Left ventricle myocardium inferior (tissue), 1 donor: Measurements from ENCODE around the gene SGSM1. TPM values are rescaled to one million over a fixed set of nuclear protein-coding genes. Genes with fewer than 3 reads are reported as not detected.

Source experiments
- DNase-seq: peaks from one replicate; pipeline ENCODE4 v3.0.0-alpha.2; 2020
- H3K27ac ChIP-seq: fragments of 200-600 bp; replicated peaks from 2 replicates; pipeline ENCODE4 v1.8.0; 2021
- H3K27me3 ChIP-seq: fragments of 200-600 bp; 2 replicates; pipeline ENCODE4 v1.8.0; 2021; ENCODE audit warnings: low read depth
- H3K36me3 ChIP-seq: fragments of 200-600 bp; 2 replicates; pipeline ENCODE4 v1.8.0; 2021
- H3K4me1 ChIP-seq: fragments of 200-600 bp; 2 replicates; pipeline ENCODE4 v1.8.0; 2021
- H3K4me3 ChIP-seq: fragments of 200-600 bp; 2 replicates; pipeline ENCODE4 v1.8.0; 2021; ENCODE audit warnings: mild to moderate bottlenecking, moderate library complexity
- H3K9me3 ChIP-seq: fragments of 200-600 bp; replicated peaks from 2 replicates; pipeline ENCODE4 v1.8.0; 2021
- intact Hi-C: fragments of 100-400 bp; cut with micrococcal nuclease; formaldehyde crosslinking; loops from one replicate; pipeline ENCODE4 v1.11.0; 2022
- total RNA-seq: library from RNA; stranded (reverse); fragmentation: NEBNext Ultra II Directional; extraction: Animal tissue kit (Norgen Biotek cat#: 25700); gene quantifications from one replicate; pipeline ENCODE4 v1.2.1, GENCODE V29; 2021
- TF ChIP-seq, protein P1 (sequence below): fragments of 200-600 bp; IDR thresholded peaks from 2 replicates; pipeline ENCODE4 v1.8.0; 2021; ENCODE audit warnings: antibody characterized with exemption, mild to moderate bottlenecking, borderline replicate concordance
- donor health status: DM: no; HTN: yes; CAD: no; lungs with severe emphysema.

Gene SGSM1
- total RNA-seq, 1 donor from 2014 or later = 8.8 TPM

DNA sequence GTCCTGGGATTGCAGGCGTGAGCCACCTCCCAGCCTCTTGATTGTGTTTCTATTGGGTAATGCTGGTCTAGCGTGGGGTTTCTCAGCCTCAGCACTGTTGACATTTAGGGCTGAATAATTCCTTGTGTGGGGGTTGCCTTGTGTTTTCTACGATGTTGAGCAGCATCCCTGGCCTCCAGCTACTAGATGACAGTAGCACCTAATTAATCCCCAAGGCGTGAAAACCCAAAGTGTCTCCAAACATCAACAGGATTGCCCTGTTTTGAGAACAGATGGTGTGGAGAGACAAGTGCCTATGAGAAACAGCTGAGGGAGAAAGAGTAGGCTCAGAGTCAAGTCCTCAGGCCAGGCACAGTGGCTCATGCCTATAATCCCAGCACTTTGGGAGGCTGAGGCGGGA, 67.2 kb downstream of the SGSM1 start:
- TF ChIP-seq, protein P1, sequence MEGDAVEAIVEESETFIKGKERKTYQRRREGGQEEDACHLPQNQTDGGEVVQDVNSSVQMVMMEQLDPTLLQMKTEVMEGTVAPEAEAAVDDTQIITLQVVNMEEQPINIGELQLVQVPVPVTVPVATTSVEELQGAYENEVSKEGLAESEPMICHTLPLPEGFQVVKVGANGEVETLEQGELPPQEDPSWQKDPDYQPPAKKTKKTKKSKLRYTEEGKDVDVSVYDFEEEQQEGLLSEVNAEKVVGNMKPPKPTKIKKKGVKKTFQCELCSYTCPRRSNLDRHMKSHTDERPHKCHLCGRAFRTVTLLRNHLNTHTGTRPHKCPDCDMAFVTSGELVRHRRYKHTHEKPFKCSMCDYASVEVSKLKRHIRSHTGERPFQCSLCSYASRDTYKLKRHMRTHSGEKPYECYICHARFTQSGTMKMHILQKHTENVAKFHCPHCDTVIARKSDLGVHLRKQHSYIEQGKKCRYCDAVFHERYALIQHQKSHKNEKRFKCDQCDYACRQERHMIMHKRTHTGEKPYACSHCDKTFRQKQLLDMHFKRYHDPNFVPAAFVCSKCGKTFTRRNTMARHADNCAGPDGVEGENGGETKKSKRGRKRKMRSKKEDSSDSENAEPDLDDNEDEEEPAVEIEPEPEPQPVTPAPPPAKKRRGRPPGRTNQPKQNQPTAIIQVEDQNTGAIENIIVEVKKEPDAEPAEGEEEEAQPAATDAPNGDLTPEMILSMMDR = no peak
- no peak overlapping the region for H3K4me3 ChIP-seq
- peaks cover 5% of the 10 kb centered on the region for H3K9me3 ChIP-seq
- H3K27me3 ChIP-seq = no peaks in the 10 kb centered on the region
- peaks cover 14% of the 10 kb centered on the region for H3K36me3 ChIP-seq
- no peaks in the 10 kb centered on the region for H3K4me1 ChIP-seq
- intact Hi-C loops = no loop called here
- H3K27ac ChIP-seq = no peak overlapping the region
- no peak for DNase-seq

DNA sequence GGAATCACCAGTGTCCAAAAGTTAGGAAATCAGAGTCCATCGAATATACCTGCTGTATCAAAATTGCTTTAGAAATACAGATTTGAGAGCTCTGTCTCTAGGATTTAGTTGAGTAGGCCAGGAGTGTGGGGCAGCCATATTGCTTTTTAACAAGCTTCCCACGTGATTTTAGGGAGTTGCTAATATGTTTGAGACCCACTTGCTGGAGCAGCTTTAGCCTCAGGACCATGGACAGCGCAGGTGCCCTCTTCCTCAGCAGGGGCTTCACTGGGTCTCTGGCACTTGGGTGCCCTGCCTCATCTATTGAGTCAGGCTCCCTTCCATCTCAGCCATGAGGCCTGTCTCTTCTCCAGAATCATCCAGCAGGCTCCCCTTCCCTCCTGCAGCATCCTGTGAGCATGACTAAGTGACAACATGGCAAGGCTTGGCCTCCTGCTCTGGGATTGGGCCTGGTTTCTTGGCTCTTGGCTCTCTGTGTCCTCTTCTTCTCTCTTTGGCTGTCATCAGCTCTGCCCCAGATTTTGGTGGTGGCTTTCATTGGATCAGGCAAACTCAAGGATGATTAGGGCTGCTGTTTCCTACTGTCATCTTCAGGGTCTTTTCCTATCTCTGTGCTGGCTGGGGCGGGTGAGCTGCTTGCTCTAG, 70.0 kb downstream of the SGSM1 start:
- no peak for DNase-seq
- Histone ChIP-seq H3K9me3 (peaks cover 5% of the 10 kb centered on the region), H3K36me3 (peaks cover 30% of the 10 kb centered on the region), H3K27ac (no peak overlapping the region), H3K27me3 (no peaks in the 10 kb centered on the region), H3K4me1 (no peaks in the 10 kb centered on the region), H3K4me3 (no peak overlapping the region)
- TF ChIP-seq, protein P1 = no peak
- intact Hi-C loops = no loop called here

DNA sequence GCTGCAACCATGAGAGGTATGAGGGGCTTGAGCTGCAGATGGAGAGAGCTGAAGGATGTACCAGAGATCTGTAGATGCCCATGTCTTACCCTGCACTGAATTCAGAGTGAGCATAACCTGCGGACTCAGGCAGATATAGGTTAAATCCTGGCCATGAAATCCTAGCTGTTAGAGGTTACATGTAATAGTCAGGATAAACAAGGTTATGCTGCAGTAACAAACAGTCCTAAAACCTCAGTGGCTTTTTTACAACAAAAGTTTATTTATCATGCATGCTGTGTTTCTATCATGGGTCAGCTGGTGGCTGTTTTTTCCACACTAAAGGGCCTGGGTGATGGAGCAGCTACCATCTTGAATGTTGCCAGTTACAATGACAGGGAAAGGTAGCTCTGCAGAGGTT, 70.7 kb downstream of the SGSM1 start:
- TF ChIP-seq, protein P1 = no peak
- Histone ChIP-seq H3K27ac (no peak overlapping the region), H3K36me3 (peaks cover 30% of the 10 kb centered on the region), H3K9me3 (peaks cover 5% of the 10 kb centered on the region), H3K27me3 (no peaks in the 10 kb centered on the region), H3K4me3 (no peak overlapping the region), H3K4me1 (no peaks in the 10 kb centered on the region)
- intact Hi-C loops = no loop called here
- DNase-seq = no peak

DNA sequence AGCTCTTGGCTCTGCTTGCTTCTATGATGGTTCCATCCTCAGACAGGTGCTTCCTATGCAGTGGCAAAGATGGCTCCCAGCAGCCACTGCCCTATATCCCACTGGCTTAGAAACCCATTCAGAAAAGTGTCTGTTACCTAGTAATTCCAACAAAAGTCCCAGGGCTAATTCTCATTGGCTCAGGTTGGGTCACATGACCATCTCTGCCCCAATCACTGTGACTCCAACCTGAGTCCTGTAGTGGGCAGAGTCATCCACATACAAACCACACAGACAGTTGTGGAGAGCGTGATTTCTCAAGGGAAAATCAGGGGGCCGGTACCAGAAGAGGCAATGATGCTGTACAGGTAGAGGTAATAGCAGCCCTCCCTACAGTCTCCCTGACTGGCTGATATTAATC, 73.0 kb downstream of the SGSM1 start:
- H3K27me3 ChIP-seq = no peaks in the 10 kb centered on the region
- H3K27ac ChIP-seq = no peak overlapping the region
- intact Hi-C loops = no loop called here
- no peak for DNase-seq
- TF ChIP-seq, protein P1 = no peak
- no peaks in the 10 kb centered on the region for H3K4me1 ChIP-seq
- no peak overlapping the region for H3K4me3 ChIP-seq
- peaks cover 30% of the 10 kb centered on the region for H3K36me3 ChIP-seq
- peaks cover 5% of the 10 kb centered on the region for H3K9me3 ChIP-seq

DNA sequence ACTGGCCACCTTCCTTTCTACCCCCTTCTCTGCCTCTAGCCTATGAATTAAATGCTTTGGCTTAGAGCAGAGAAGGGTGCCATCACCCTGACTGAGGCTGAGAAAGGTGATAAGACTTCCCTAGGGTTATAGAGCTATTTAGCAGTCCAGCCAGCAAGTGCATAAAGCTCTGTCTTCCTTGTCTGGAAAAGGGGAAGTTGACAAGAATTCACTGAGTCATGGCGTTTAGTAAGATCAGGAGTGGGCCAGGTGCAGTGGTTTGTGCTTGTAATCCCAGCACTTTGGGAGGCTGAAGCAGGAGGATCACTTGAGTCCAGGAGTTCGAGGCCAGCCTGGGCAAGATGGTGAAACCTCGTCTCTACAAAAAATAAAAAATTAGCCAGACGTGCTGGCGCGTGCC, 77.4 kb downstream of the SGSM1 start:
- no peak for DNase-seq
- Histone ChIP-seq H3K27me3 (no peaks in the 10 kb centered on the region), H3K27ac (no peak overlapping the region), H3K9me3 (no peaks in the 10 kb centered on the region), H3K4me1 (no peaks in the 10 kb centered on the region), H3K36me3 (peaks cover 22% of the 10 kb centered on the region), H3K4me3 (no peak overlapping the region)
- intact Hi-C loops = no loop called here
- TF ChIP-seq, protein P1 = no peak
